Adrenal gland (tissue), 12 donors: ENCODE measurements around the gene ANKRD17. TPM values are rescaled to one million over a fixed set of nuclear protein-coding genes. Genes with fewer than 3 reads are reported as not detected.
A peak's percentile ranks its signal among the peaks of the same experiment; 100 is the strongest.

Experiments
- DNase-seq, 7 donors: peaks; one replicate each; pipeline ENCODE4 v3.0.0-alpha.2; 2019 to 2020
- H3K27ac ChIP-seq, 5 donors: fragments of 200-600 bp; sonication (generic) in 4 of 5; 1 replicate in 3 of 5; 2 replicates in 2 of 5; pipeline versions ENCODE4 v1.5.1 to v1.8.0; 2016 to 2020; ENCODE audit warnings: mild to moderate bottlenecking in 1 of 5
- H3K27me3 ChIP-seq: fragments of 200-600 bp; 2 replicates; pipeline ENCODE4 v1.8.0; 2021
- H3K36me3 ChIP-seq, 2 donors: fragments of 200-600 bp; replicated peaks in 1 of 2; 1 replicate in 1 of 2; 2 replicates in 1 of 2; pipeline versions ENCODE4 v1.5.1 to v1.8.0; 2018 to 2022
- H3K4me1 ChIP-seq, 2 donors: fragments of 200-600 bp; replicated peaks in 1 of 2; 1 replicate in 1 of 2; 2 replicates in 1 of 2; pipeline versions ENCODE4 v1.5.1 to v1.8.0; 2018 to 2021
- H3K4me3 ChIP-seq, 4 donors: fragments of 200-600 bp; sonication (generic) in 3 of 4; one replicate each; pipeline ENCODE4 v1.5.1; 2016 to 2018
- H3K9me3 ChIP-seq, 3 donors: fragments of 200-600 bp; sonication (generic) in 1 of 3; replicated peaks in 1 of 3; 1 replicate in 2 of 3; 2 replicates in 1 of 3; pipeline versions ENCODE4 v1.5.1 to v1.8.0; 2016 to 2021
- POLR2A ChIP-seq, 2 donors: fragments of 450-650 bp; IDR thresholded peaks; one replicate each; pipeline ENCODE4 v1.6.1; 2017; ENCODE audit warnings: antibody characterized with exemption in 2 of 2, mild to moderate bottlenecking in 2 of 2, moderate library complexity in 1 of 2
- WGBS, 4 donors: extraction: QIAGEN DNeasy Blood & Tissue Kit in 2 of 4; methylation state at CpG; one replicate each; pipeline versions ENCODE4 v1.1.5 to v1.1.7; 2013 to 2017; 5-methylcytosine and 5-hydroxymethylcytosine counted together
- intact Hi-C, 2 donors: fragments of 100-400 bp; cut with DNase I; formaldehyde crosslinking; loops; one replicate each; pipeline versions ENCODE4 v1.14.1 to v1.15.0; 2022 to 2023
- polyA plus RNA-seq, 3 donors: library from polyadenylated mRNA; stranded (reverse); fragments of 200-250 nt in 2 of 3; fragments of 350-450 nt in 1 of 3; fragmentation: Illumina TruSeq in 1 of 3; extraction: RNeasy Lipid Tissue Mini Kit (QIAGEN cat#74804) in 1 of 3; gene quantifications; one replicate each; pipeline ENCODE4 v1.2.3, GENCODE V29; 2013 to 2014
- total RNA-seq, 9 donors: library from RNA; depleted of rRNA in 4 of 9; stranded (reverse); fragments of >200 nt in 4 of 9; fragments of 120-200 nt in 1 of 9; fragmentation: NEBNext Ultra II Directional in 1 of 9; extraction: Animal tissue kit (Norgen Biotek cat#: 25700) in 1 of 9; gene quantifications; one replicate each; pipeline versions ENCODE4 v1.1.0 to v1.2.4, GENCODE V29; 2013 to 2023
- TF ChIP-seq, protein P1 (sequence below), 6 experiments: fragments of 450-650 bp in 4 of 6; fragments of 200-600 bp in 2 of 6; sonication (generic) in 1 of 6; IDR thresholded peaks; 1 replicate in 5 of 6; 2 replicates in 1 of 6; pipeline versions ENCODE4 v1.5.1 to v1.8.0; 2016 to 2021; ENCODE audit warnings: antibody characterized with exemption in 6 of 6, mild to moderate bottlenecking in 2 of 6, moderate library complexity in 1 of 6
- donor health status: healthy with polysubstance abuse.
- donor health status: Bipolar disorder and iron deficiency.
- donor health status: DM: yes; HTN: yes; CAD: no.
- donor health status: DM: no; HTN: no; CAD: no.
- donor health status: DM: no; HTN: no; CAD: no.
- donor health status: DM: yes; HTN: yes; CAD: no.

Gene ANKRD17
- total and polyA plus RNA-seq, 12 donors, result 13.3 to 66.3 (median 51.3) TPM

DNA sequence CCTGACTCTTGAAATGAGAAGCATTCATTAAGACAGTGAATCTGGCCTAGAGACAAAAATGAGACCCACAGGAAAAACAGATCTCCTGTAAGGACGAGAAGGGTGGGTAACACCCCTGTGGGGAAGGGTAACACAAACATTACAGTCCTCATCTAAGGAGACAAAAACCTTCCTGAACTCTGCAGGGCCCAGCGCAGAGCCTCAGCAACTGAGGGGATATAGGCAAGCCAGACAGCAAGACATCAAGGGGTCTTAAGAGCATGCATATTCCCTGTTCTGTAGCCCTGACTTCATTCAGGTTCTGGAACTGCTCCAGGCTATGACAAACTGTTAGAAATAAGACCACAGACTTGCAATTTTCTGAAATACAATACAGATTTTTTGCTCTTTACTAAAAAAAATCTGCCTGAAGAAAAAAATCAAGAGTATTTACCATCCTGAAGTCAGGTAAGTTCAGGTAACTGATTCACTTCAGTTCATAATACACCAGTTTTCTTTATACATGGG lies 204.6 kb downstream of the ANKRD17 start:
- TF ChIP-seq, protein P1, sequence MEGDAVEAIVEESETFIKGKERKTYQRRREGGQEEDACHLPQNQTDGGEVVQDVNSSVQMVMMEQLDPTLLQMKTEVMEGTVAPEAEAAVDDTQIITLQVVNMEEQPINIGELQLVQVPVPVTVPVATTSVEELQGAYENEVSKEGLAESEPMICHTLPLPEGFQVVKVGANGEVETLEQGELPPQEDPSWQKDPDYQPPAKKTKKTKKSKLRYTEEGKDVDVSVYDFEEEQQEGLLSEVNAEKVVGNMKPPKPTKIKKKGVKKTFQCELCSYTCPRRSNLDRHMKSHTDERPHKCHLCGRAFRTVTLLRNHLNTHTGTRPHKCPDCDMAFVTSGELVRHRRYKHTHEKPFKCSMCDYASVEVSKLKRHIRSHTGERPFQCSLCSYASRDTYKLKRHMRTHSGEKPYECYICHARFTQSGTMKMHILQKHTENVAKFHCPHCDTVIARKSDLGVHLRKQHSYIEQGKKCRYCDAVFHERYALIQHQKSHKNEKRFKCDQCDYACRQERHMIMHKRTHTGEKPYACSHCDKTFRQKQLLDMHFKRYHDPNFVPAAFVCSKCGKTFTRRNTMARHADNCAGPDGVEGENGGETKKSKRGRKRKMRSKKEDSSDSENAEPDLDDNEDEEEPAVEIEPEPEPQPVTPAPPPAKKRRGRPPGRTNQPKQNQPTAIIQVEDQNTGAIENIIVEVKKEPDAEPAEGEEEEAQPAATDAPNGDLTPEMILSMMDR (IDR thresholded peaks at IDR 0.05), result no peak
- no peak for TF ChIP-seq POLR2A (IDR thresholded peaks at IDR 0.05)
- Histone ChIP-seq H3K27ac (no peak overlapping the region), H3K36me3 (peaks cover 0 to 39% of the 10 kb centered on the region in 2 donors), H3K4me1 (no peaks in the 10 kb centered on the region), H3K4me3 (no peak overlapping the region), H3K27me3 (no peaks in the 10 kb centered on the region), H3K9me3 (no peaks in the 10 kb centered on the region)
- DNase-seq, result no peak
- intact Hi-C loops, result no loop called here
- 81 to 92% (median 83%) methylated on average over 2 of the region's 2 CpGs for WGBS, 4 donors

DNA sequence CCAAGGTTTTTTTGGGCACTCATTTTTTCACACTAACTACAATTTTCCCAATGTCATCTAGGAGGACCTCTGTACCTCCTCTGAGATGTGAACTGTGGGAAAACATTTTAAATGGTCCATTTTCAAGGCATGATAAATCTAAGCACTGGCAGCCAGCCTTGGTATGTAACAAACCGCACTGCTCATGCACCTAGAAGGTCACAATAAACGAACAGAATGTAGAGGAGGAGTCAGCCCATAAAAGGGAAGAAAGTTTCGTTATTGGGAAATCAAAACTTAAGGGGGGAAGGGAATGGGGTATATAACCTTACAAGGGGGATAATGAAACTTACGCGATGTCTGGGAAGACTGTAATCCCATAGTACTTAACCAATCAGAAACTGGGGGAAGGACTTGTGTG lies 205.5 kb downstream of the ANKRD17 start:
- TF ChIP-seq, protein P1 (IDR thresholded peaks at IDR 0.05), result no peak
- no peak for TF ChIP-seq POLR2A (IDR thresholded peaks at IDR 0.05)
- Histone ChIP-seq H3K27ac (no peak overlapping the region), H3K27me3 (no peaks in the 10 kb centered on the region), H3K36me3 (peaks cover 0 to 30% of the 10 kb centered on the region in 2 donors), H3K4me1 (no peaks in the 10 kb centered on the region), H3K9me3 (no peaks in the 10 kb centered on the region), H3K4me3 (no peak overlapping the region)
- intact Hi-C loops, result no loop called here
- peak in 1 of 7 donors; percentile 14 for DNase-seq
- WGBS, 4 donors, result 59 to 62% (median 61%) methylated on average over 5 of the region's 5 CpGs

DNA sequence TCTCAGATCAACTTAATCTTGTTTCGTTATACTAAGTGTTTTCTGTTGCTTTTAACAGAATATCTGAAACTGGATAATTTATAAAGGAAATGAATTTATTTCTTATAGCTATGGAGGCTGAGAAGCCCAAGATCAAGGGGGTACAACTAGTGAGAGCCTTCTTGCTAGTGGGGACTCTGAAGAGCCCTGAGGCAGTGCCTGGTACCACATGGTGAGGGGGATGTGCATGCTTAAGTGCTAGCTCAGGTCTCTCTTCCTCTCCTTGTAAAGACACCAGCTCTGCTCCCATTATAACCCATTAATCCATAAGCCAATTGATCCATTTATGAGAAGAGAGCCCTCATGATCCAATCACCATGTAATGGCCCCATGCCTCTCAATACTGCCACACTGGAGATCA lies 207.0 kb downstream of the ANKRD17 start:
- Histone ChIP-seq H3K27me3 (no peaks in the 10 kb centered on the region), H3K9me3 (no peaks in the 10 kb centered on the region), H3K4me3 (no peak overlapping the region), H3K27ac (no peak overlapping the region), H3K36me3 (peaks cover 0 to 15% of the 10 kb centered on the region in 2 donors), H3K4me1 (no peaks in the 10 kb centered on the region)
- no peak for TF ChIP-seq POLR2A (IDR thresholded peaks at IDR 0.05)
- TF ChIP-seq, protein P1 (IDR thresholded peaks at IDR 0.05), result no peak
- DNase-seq, result no peak
- WGBS, 4 donors, result 97 to 100% (median 100%) methylated on average over 1 of the region's 1 CpG
- intact Hi-C loops, result no loop called here

DNA sequence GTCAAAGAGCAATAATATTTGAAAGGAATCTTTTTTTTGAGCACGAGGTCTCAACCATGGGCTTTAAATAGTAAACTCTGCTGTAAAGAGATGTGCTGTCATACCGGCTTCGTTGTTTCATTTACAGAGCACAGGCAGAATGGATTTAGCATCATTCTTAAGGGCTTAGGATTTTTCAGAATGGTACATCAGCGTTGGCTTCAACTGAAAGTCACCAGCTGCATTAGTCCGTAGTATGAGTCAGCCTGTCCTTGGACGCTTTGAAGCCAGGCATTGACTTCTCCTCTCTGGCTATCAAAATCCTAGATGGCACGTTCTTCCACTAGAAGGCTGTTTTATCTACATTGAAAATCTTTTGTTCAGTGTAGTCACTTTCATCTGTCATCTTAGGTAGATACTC lies 212.7 kb downstream of the ANKRD17 start:
- no peak for TF ChIP-seq POLR2A (IDR thresholded peaks at IDR 0.05)
- TF ChIP-seq, protein P1 (IDR thresholded peaks at IDR 0.05), result no peak
- Histone ChIP-seq H3K27me3 (no peaks in the 10 kb centered on the region), H3K4me3 (no peak overlapping the region), H3K27ac (no peak overlapping the region), H3K4me1 (no peaks in the 10 kb centered on the region), H3K36me3 (no peaks in the 10 kb centered on the region), H3K9me3 (no peaks in the 10 kb centered on the region)
- no peak for DNase-seq
- intact Hi-C loops, result no loop called here
- 68 to 79% (median 73%) methylated on average over 7 of the region's 7 CpGs for WGBS, 4 donors
